Pancreas (tissue), 10 donors: ENCODE data around the gene ADCY3. TPM values are rescaled to one million over a fixed set of nuclear protein-coding genes. Genes with fewer than 3 reads are reported as not detected.

Experiments used
- ATAC-seq, 4 donors: fragments of 200-7000 bp; cut with Tn5 transposase; one replicate each; pipeline versions ENCODE4 v1.8.0 to v1.9.1; 2020; ENCODE audit warnings: mild to moderate bottlenecking in 4 of 4, moderate library complexity in 4 of 4
- DNase-seq, 6 donors: peaks; one replicate each; pipeline ENCODE4 v3.0.0-alpha.2; 2020
- FAIRE-seq: peaks from 2 replicates; lab custom pipeline; 2012; peaks lifted over from hg19 to GRCh38; lab: Jason Lieb, UNC
- H3K27ac ChIP-seq, 4 donors: fragments of 200-600 bp; sonication (generic); 1 replicate in 3 of 4; 2 replicates in 1 of 4; pipeline versions ENCODE4 v1.5.0 to v1.8.0; 2020
- H3K27me3 ChIP-seq, 4 donors: fragments of 200-600 bp; one replicate each; pipeline ENCODE4 v1.8.0; 2021
- H3K36me3 ChIP-seq, 3 donors: fragments of 200-600 bp; sonication (generic) in 1 of 3; one replicate each; pipeline versions ENCODE4 v1.5.0 to v1.8.0; 2020 to 2021
- H3K4me1 ChIP-seq, 3 donors: fragments of 200-600 bp; one replicate each; pipeline ENCODE4 v1.8.0; 2021
- H3K4me3 ChIP-seq, 4 donors: fragments of 200-600 bp; sonication (generic) in 2 of 4; one replicate each; pipeline versions ENCODE4 v1.5.0 to v1.8.0; 2020 to 2021
- H3K9me3 ChIP-seq, 4 donors: fragments of 200-600 bp; one replicate each; pipeline ENCODE4 v1.8.0; 2021
- WGBS, 2 donors: extraction: QIAGEN DNeasy Blood & Tissue Kit; methylation state at CpG; one replicate each; pipeline ENCODE4 v1.1.7; 2013; 5-methylcytosine and 5-hydroxymethylcytosine counted together
- intact Hi-C, 3 donors: fragments of 100-400 bp; cut with DNase I; formaldehyde crosslinking; loops; one replicate each; pipeline versions ENCODE4 v1.11.1 to v1.14.2; 2022
- polyA plus RNA-seq, 2 donors: library from polyadenylated mRNA; stranded (reverse); fragments of 200-250 nt; gene quantifications; one replicate each; pipeline ENCODE4 v1.2.3, GENCODE V29; 2013
- total RNA-seq, 6 donors: library from RNA; stranded (reverse); fragmentation: NEBNext Ultra II Directional in 4 of 6; extraction: Animal tissue kit (Norgen Biotek cat#: 25700) in 4 of 6; gene quantifications; one replicate each; pipeline versions ENCODE4 v1.2.1 to v1.2.4, GENCODE V29; 2021 to 2023
- TF ChIP-seq, protein P1 (sequence below), 4 donors: fragments of 200-600 bp; sonication (generic) in 3 of 4; IDR thresholded peaks; one replicate each; pipeline versions ENCODE4 v1.5.0 to v1.8.0; 2021; ENCODE audit warnings: antibody characterized with exemption in 4 of 4
- donor health status: healthy with polysubstance abuse.
- donor health status: DM: no; HTN: no; CAD: no; lungs with moderate emphysema.
- donor health status: DM: no; HTN: no; CAD: no.
- donor health status: control.
- donor health status: control.
- donor health status: Bipolar disorder and iron deficiency.
- donor health status: DM: yes; HTN: yes; CAD: no.
- donor health status: DM: no; HTN: no; CAD: no.
- donor health status: DM: no; HTN: no; CAD: no.
- donor health status: DM: yes; HTN: yes; CAD: no.

The ADCY3 gene
- total and polyA plus RNA-seq, 8 donors = 4.7 to 29.4 (median 11.0) TPM

DNA sequence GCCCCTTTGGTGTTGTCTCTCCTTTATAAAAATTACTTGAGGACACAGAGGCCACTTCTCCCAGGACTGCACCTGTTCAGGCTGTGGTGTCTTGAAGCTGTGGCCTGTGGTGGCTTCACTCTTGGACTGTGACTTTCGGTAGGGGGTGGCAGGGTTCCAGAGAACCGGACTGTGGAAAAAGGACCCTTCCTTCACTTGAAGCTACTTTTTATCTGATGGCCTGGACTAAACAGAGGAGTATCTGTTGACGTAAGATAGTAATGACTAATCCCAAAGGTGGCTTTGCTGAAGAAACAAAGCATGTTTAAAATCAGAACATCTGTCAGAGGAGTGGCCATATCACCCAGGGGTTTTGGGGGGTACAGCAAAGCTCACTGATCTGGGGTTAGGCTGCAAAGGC is 66.0 kb downstream of the ADCY3 start:
- Histone ChIP-seq H3K9me3 (no peaks in the 10 kb centered on the region), H3K36me3 (no peaks in the 10 kb centered on the region), H3K27ac (no peak overlapping the region), H3K4me1 (no peaks in the 10 kb centered on the region), H3K4me3 (no peak overlapping the region), H3K27me3 (no peaks in the 10 kb centered on the region)
- TF ChIP-seq, protein P1, sequence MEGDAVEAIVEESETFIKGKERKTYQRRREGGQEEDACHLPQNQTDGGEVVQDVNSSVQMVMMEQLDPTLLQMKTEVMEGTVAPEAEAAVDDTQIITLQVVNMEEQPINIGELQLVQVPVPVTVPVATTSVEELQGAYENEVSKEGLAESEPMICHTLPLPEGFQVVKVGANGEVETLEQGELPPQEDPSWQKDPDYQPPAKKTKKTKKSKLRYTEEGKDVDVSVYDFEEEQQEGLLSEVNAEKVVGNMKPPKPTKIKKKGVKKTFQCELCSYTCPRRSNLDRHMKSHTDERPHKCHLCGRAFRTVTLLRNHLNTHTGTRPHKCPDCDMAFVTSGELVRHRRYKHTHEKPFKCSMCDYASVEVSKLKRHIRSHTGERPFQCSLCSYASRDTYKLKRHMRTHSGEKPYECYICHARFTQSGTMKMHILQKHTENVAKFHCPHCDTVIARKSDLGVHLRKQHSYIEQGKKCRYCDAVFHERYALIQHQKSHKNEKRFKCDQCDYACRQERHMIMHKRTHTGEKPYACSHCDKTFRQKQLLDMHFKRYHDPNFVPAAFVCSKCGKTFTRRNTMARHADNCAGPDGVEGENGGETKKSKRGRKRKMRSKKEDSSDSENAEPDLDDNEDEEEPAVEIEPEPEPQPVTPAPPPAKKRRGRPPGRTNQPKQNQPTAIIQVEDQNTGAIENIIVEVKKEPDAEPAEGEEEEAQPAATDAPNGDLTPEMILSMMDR (IDR thresholded peaks at IDR 0.05) = no peak
- no peak for FAIRE-seq
- DNase-seq = no peak
- WGBS, 2 donors = 76 to 85% methylated on average over 3 of the region's 3 CpGs
- ATAC-seq = no peak
- intact Hi-C loops = no loop called here

DNA sequence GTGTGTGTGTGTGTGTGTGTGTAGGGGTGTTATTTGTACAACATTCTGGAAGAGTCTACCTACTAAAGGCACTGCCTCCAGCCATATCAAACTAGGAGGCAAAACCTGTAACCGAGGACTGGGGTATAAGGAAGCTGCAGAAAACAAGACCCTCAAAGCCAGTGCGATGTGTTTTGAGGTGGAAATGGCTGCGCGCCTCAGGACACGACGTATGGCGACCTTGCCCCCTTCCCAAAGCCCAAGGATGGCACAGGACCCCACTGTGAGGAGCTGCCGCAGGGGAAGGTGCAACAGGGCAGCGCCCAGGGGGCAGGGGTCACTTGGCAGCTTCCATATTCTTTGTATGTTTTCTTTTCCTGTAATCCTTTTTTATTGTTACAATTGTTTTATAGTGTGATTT is 67.0 kb downstream of the ADCY3 start:
- Histone ChIP-seq H3K27me3 (no peaks in the 10 kb centered on the region), H3K9me3 (no peaks in the 10 kb centered on the region), H3K4me1 (no peaks in the 10 kb centered on the region), H3K4me3 (no peak overlapping the region), H3K27ac (no peak overlapping the region), H3K36me3 (no peaks in the 10 kb centered on the region)
- TF ChIP-seq, protein P1 (IDR thresholded peaks at IDR 0.05) = no peak
- no peak for FAIRE-seq
- ATAC-seq = no peak
- intact Hi-C loops = no loop called here
- DNase-seq = no peak
- WGBS, 2 donors = 84 to 88% methylated on average over 9 of the region's 9 CpGs

DNA sequence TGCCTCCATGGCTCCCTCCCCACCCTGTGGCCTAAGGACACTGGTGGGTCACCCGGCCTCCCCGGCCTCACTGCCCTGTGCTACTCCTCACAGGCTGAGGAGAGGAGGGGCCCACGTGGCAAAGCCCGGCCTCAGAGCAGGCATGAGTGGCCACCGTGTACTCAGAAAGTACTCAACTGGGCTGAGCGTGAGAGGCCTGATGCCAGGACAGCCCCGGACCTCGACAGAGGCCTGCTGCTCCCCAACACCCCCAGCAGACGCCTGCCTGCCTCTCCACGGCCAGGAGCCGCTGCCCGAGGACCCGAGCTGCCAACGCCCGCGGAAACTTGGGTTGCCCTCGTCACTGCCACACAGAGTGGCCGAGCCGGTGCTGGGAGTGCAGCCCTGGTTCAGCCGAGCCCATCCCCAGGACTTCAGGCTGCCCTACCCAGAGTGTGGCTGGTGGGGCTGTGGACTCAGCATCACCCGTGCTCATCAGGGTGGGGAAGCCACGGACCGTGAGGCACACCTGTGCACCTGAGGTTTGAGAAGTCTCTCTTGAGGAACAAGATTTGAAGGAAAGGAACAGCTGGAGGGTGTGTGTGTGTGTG is 67.5 kb downstream of the ADCY3 start:
- intact Hi-C loops = no loop called here
- Histone ChIP-seq H3K9me3 (no peaks in the 10 kb centered on the region), H3K27me3 (no peaks in the 10 kb centered on the region), H3K4me3 (no peak overlapping the region), H3K4me1 (no peaks in the 10 kb centered on the region), H3K36me3 (no peaks in the 10 kb centered on the region), H3K27ac (no peak overlapping the region)
- no peak for ATAC-seq
- no peak for FAIRE-seq
- 85% methylated on average over 22 to 23 of the region's 23 CpGs for WGBS, 2 donors
- TF ChIP-seq, protein P1 (IDR thresholded peaks at IDR 0.05) = no peak
- DNase-seq = peak in 1 of 6 donors; percentile 58

DNA sequence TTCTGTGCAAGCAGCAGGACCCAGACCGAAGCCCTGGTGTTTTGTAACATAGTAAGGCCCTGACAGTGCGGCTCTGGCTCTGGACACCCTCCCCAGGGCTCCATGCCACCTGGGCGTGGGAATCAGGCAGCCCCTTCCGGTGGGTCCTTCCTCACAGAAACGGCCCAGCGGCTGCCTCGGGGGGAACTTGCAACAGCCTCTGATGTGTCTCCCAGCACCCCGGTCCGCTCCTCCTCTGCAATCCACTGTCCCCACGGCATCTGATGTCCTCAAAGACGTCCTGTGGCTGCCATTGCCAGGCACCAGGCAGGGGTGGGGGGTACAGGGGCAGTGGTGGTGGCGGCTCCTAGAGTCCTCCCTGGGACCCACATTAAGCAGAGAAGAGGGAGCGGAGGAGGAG is 68.0 kb downstream of the ADCY3 start:
- Histone ChIP-seq H3K27me3 (no peaks in the 10 kb centered on the region), H3K4me1 (no peaks in the 10 kb centered on the region), H3K9me3 (no peaks in the 10 kb centered on the region), H3K4me3 (no peak overlapping the region), H3K36me3 (no peaks in the 10 kb centered on the region), H3K27ac (no peak overlapping the region)
- FAIRE-seq (no peak), ATAC-seq (no peak), DNase-seq (no peak)
- WGBS, 2 donors = 88 to 91% methylated on average over 13 of the region's 13 CpGs
- TF ChIP-seq, protein P1 (IDR thresholded peaks at IDR 0.05) = no peak
- intact Hi-C loops = no loop called here

- ATAC-seq (no peak), DNase-seq (no peak), FAIRE-seq (no peak)
- H3K27ac ChIP-seq = no peak overlapping the region
- no peaks in the 10 kb centered on the region for H3K36me3 ChIP-seq
- intact Hi-C loops = no loop called here
- H3K4me3 ChIP-seq = no peak overlapping the region
- WGBS, 2 donors = 67 to 69% methylated on average over 7 of the region's 7 CpGs
- TF ChIP-seq, protein P1 (IDR thresholded peaks at IDR 0.05) = no peak
- no peaks in the 10 kb centered on the region for H3K9me3 ChIP-seq
- no peaks in the 10 kb centered on the region for H3K27me3 ChIP-seq
- H3K4me1 ChIP-seq = no peaks in the 10 kb centered on the region
Observed at GRCh38 chr2:24850944-24851343, 69.1 kb downstream of the ADCY3 start.
